Fibroblast of skin of left quadriceps (primary cell): Measurements from ENCODE around the gene DNAJC7.
A peak's percentile ranks its signal among the peaks of the same experiment; 100 is the strongest.
"Not testable (repeated sequence)": the region's sequence is repeated elsewhere in the genome, so short reads cannot be mapped to it uniquely, and the experiment has no call there.

Experiments used
- DNase-seq, 2 experiments: peaks; one replicate each; pipeline ENCODE4 v3.0.0-alpha.2; 2013; ENCODE audit warnings: low read depth in 2 of 2

Gene DNAJC7

GRCh38 chr17:41957031-41957868 lies 60.0 kb downstream of the DNAJC7 start:
- no peak for DNase-seq

DNA sequence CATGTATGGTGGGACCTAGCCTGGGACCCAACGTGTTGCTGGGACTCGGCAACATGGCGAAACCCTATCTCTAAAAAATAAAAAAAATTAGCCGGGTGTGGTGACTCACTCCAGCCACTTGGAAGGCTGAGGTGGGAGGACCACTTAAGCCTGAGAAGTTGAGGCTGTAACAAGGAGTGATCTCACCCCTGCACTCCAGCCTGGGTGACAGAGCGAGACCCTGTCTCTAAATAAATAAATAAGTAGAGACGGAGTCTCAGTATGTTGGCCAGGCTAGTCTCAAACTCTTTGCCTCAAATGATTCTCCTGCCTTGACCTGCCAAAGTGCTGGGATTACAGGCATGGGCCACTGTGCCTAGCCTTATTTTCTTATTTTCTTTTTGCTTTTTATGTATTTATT lies 60.7 kb downstream of the DNAJC7 start:
- no peak for DNase-seq

- no peak for DNase-seq
Observed at GRCh38 chr17:41948762-41949460, 68.3 kb downstream of the DNAJC7 start.

- no peak for DNase-seq
Observed at GRCh38 chr17:41944943-41945342, 72.3 kb downstream of the DNAJC7 start.

DNA sequence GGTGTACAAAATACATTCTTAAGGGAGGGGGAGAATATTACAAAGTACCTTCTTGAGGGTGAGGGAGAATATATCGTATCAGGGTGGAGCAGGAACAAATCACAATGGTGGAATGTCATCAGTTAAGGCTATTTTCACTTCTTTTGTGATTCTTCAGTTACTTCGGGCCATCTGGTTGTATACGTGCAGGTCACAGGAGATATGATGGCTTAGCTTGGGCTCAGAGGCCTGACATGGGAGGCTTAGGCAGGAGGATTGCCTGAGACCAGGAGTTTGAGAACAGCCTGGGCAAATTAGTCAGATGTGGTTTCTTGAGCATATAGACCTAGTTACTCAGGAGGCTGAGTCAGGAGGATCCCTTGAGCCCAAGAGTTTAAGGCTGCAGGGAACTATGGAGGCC lies 73.7 kb downstream of the DNAJC7 start:
- DNase-seq = no peak

- no peak for DNase-seq
Observed at GRCh38 chr17:41942626-41943373, 74.4 kb downstream of the DNAJC7 start.

GRCh38 chr17:41941168-41941567 lies 76.1 kb downstream of the DNAJC7 start:
- DNase-seq = no peak

- DNase-seq = no peak
Observed at GRCh38 chr17:41939693-41940090, 77.5 kb downstream of the DNAJC7 start.

GRCh38 chr17:41939044-41939692 lies 78.1 kb downstream of the DNAJC7 start:
- no peak for DNase-seq

DNA sequence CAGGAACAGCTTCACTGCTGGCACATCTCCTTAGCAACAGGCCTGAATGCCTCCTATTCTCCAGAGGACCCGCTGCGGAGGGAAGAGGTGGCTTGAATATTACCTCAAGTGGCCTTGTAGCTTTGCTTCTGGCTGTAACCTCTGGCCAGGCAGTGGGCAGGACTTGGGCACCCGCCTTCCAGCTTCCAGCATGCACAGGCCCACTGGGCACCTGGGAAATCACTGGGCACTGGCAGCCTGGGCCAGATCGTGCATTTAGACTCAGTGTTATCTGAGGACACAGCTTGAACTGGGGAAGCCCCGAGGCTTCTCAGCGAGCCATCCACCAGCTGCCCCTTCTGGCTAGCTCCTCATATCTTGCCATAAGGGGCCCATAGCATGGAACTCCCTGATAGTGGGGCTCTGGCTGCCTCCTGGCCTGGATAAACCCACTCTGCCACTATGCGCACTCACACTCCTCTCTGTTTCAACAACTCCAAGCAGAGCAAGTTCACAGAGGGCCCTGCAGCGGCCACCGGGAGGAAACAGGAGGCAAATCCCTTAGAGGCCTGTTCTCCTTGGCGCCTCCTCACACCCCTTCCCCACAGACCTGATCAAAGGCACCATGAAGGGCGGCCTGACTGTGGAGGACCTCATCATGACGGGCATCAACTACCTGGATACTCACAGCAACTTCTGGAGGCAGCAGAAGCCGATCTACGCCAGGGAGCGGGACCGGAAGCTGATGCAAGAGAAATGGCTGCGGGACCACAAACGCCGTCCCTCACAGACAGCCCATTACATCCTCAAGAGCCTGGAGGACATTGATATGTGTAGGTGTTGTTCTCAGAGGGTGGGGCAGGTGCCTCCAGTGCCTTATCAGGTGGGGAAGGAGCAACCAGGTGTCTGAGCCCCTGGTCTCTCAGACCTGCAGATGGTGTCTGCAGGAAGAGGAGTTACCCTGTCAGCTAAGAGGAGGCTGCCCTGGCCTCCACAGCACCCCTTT lies 79.0 kb downstream of the DNAJC7 start:
- DNase-seq = no peak

GRCh38 chr17:41935641-41936040 lies 81.6 kb downstream of the DNAJC7 start:
- no peak for DNase-seq

GRCh38 chr17:41932816-41933389 lies 84.3 kb downstream of the DNAJC7 start:
- DNase-seq = no peak

DNA sequence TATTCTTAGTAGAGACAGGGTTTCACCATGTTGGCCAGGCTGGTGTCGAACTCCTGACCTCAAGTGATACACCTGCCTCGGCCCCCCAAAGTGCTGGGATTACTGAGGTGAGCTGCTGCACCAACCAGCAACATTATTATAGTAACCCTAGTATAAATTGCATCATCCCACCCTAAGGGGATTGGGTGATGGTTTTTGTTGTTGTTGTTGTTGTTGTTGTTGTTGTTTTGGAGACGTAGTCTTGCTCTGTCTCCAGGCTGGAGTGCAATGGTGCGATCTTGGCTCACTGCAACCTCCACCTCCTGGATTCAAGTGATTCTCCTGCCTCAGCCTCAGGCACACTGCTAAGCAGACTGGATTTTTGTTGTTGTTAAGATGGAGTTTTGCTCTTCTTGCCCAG lies 85.5 kb downstream of the DNAJC7 start:
- DNase-seq = not testable (repeated sequence)

- not testable (repeated sequence) for DNase-seq
Observed at GRCh38 chr17:41930833-41931156, 86.4 kb downstream of the DNAJC7 start.

DNA sequence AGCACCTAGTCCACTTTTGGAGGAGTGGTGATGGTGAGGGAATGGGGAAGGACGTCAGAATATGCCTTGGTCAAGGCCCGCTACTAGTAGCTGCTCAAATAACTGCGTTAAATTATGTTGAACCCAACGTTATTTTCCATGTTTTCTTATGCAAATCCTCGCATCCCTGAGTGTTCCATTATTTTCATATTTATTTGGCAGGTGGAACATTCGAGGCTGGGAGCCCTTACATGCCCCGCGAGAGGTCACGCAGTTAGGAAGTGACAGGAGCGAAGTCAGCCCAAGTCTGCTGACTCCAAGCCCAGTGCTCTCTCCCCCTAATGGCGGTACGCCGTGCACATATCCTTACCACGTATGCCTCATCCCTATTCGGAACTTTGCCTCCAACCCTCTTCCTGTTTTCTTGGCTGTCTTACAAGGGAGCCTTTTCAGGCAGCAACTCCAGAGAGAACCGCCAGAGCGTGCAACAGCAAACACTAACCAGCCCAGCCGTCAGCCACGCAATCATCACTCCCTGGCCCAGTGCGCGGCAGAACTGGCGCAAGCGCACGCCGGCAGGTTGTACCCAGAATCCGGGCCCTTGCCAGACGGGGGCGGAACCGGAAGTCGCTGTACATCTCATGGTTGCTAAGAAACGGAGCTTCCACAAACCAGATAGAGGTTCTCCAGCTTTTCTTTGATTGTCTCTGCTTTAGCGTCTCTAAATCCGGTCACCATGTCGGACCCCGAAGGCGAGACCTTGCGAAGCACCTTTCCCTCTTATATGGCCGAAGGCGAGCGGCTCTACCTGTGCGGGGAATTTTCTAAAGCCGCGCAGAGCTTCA lies 87.0 kb downstream of the DNAJC7 start, which contains the start of gene ODAD4:
TSS of gene ODAD4 (plus strand) at position 609 of the 824 bp plus-strand sequence. CDS start at position 716, 107 bp downstream.
- peak; percentile 96 for DNase-seq

DNA sequence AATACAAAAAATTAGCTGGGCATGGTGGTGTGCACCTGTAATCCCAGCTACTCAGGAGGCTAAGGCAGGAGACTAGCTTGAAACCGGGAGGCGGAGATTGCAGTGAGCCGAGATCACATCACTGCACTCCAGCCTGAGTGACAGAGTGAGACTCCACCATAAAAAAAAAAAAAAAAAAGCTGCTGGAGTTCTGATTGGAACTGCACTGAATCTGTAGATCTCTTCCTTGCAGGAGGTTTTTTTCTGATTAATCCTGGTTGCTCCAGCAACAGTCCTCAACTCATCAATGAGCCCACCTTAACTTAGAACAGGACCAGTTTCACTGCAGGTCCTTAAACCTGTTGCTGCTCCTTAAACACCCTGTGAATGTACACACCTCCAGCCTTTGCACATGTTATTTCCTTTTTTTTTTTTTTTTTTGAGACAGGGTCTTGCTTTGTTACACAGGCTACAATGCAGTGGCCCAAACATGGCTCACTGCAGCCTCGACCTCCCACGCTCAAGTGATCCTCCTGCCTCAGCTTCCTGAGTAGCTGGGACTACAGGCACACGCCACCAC lies 88.5 kb downstream of the DNAJC7 start:
- no peak for DNase-seq
